Vagina (tissue), 2 donors: Measurements from ENCODE around the gene SEC62. TPM values are rescaled to one million over a fixed set of nuclear protein-coding genes. Genes with fewer than 3 reads are reported as not detected.

Experiments used
- DNase-seq, 2 donors: peaks; one replicate each; pipeline ENCODE4 v3.0.0-alpha.2; 2017; ENCODE audit errors: extremely low spot score in 2 of 2
- H3K27ac ChIP-seq: fragments of 200-600 bp; sonication (generic); one replicate; pipeline ENCODE4 v1.5.1; 2019
- H3K27me3 ChIP-seq: fragments of 200-600 bp; sonication (generic); one replicate; pipeline ENCODE4 v1.5.1; 2019
- H3K36me3 ChIP-seq, 2 donors: fragments of 200-600 bp; sonication (generic); one replicate each; pipeline ENCODE4 v1.5.1; 2017 to 2019
- H3K4me1 ChIP-seq: fragments of 200-600 bp; sonication (generic); one replicate; pipeline ENCODE4 v1.5.1; 2019
- H3K4me3 ChIP-seq, 2 donors: fragments of 200-600 bp; sonication (generic); 1 replicate in 1 of 2; 2 replicates in 1 of 2; pipeline ENCODE4 v1.5.1; 2016 to 2019
- H3K9me3 ChIP-seq: fragments of 200-600 bp; sonication (generic); one replicate; pipeline ENCODE4 v1.5.1; 2019
- CTCF ChIP-seq, 3 experiments: fragments of 450-650 bp in 2 of 3; fragments of 200-600 bp in 1 of 3; sonication (generic) in 1 of 3; IDR thresholded peaks; one replicate each; pipeline ENCODE4 v1.5.1; 2017 to 2019; ENCODE audit warnings: antibody characterized with exemption in 3 of 3, mild to moderate bottlenecking in 2 of 3, moderate library complexity in 2 of 3
- POLR2A ChIP-seq, 2 donors: fragments of 450-650 bp; IDR thresholded peaks; one replicate each; pipeline ENCODE4 v1.6.1; 2017; ENCODE audit warnings: antibody characterized with exemption in 2 of 2, mild to moderate bottlenecking in 2 of 2, moderate library complexity in 2 of 2
- POLR2AphosphoS5 ChIP-seq, 2 donors: sonication (generic); formaldehyde crosslinking; IDR thresholded peaks; one replicate each; pipeline ENCODE4 v1.9.0; 2017; ENCODE audit warnings: antibody characterized with exemption in 2 of 2, mild to moderate bottlenecking in 2 of 2, low read depth in 1 of 2; ENCODE audit not compliant: insufficient read depth in 1 of 2
- intact Hi-C: fragments of 100-400 bp; cut with DNase I; formaldehyde crosslinking; loops from one replicate; pipeline ENCODE4 v1.15.1; 2023
- total RNA-seq: library from RNA; depleted of rRNA; stranded (reverse); fragments of >200 nt; gene quantifications from one replicate; pipeline ENCODE4 v1.2.3, GENCODE V29; 2016

SEC62 gene
- total RNA-seq, 1 donor from 2014 or later = 38.1 TPM

DNA sequence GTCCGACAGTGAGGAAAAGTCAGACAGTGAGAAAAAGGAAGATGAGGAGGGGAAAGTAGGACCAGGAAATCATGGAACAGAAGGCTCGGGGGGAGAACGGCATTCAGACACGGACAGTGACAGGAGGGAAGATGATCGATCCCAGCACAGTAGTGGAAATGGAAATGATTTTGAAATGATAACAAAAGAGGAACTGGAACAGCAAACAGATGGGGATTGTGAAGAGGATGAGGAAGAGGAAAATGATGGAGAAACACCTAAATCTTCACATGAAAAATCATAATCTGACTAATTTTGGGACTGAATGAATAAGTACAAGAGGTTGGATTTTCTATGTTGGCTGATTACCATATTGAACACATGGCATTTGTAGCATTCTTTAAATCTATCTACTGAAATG lies 26.2 kb downstream of the SEC62 start:
- intact Hi-C loops = no loop called here
- no peaks in the 10 kb centered on the region for H3K27me3 ChIP-seq

DNA sequence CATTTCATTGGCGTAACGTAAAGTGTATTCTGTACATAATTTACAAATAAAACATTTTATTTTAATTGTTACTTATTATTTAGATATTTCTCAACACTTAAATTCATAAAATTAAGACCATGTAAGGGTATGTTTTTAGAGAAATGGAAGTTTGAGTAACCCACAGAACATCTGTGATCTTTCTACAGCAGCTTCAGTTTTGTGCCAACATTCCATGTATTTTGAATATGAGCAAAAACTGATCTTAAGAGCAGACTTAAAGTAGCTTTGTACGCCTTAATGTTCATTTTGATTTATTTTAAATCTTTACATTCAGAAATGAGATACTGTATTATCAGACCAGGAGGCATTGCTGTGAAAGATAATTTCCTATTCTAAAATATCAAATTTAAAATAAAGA lies 27.2 kb downstream of the SEC62 start:
- Histone ChIP-seq H3K4me3 (no peak overlapping the region), H3K36me3 (peaks cover 0 to 33% of the 10 kb centered on the region in 2 donors), H3K4me1 (no peaks in the 10 kb centered on the region), H3K27ac (no peak overlapping the region), H3K27me3 (no peaks in the 10 kb centered on the region), H3K9me3 (no peaks in the 10 kb centered on the region)
- intact Hi-C loops = no loop called here
- DNase-seq = no peak
- TF ChIP-seq CTCF (IDR thresholded peaks at IDR 0.05) (no peak), POLR2A (IDR thresholded peaks at IDR 0.05) (no peak), POLR2AphosphoS5 (IDR thresholded peaks at IDR 0.05; ENCODE audit: insufficient read depth in 1 of 2, low read depth in 1 of 2) (no peak)

More for the DNA sequence above, 26.2 kb downstream of the SEC62 start:
- Histone ChIP-seq H3K4me1 (no peaks in the 10 kb centered on the region), H3K4me3 (no peak overlapping the region), H3K36me3 (peaks cover 0 to 39% of the 10 kb centered on the region in 2 donors), H3K27ac (no peak overlapping the region), H3K9me3 (no peaks in the 10 kb centered on the region)
- DNase-seq = no peak
- TF ChIP-seq POLR2AphosphoS5 (IDR thresholded peaks at IDR 0.05; ENCODE audit: insufficient read depth in 1 of 2, low read depth in 1 of 2) (no peak), POLR2A (IDR thresholded peaks at IDR 0.05) (no peak), CTCF (IDR thresholded peaks at IDR 0.05) (no peak)

GRCh38 chr3:169996063-169996462 lies 29.5 kb downstream of the SEC62 start:
- peaks cover 0 to 23% of the 10 kb centered on the region in 2 donors for H3K36me3 ChIP-seq
- intact Hi-C loops = no loop called here

DNA sequence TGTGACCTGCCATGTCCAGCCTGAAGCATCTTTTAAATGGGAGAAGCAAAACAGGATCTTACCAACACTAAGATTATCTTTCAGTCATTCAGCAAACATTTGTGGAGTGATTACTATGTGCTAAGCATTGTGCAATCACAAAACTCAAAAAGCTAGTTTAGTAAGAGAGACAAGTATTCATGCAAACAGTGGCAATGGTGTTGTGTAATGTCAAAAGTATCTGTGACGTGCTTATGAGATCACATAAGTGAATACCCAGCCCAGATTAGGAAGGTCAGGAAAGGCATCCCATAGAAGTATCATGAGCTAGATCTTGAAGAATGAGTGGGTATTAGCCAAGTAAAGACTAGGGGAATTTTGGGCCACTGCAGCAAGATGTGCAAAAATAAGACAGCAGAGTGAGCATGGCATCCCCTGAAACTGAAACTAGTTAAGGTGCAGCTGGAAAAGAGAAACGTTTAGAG lies 32.1 kb downstream of the SEC62 start:
- Histone ChIP-seq H3K27ac (no peak overlapping the region), H3K4me1 (no peaks in the 10 kb centered on the region), H3K4me3 (no peak overlapping the region), H3K9me3 (no peaks in the 10 kb centered on the region), H3K36me3 (peaks cover 0 to 13% of the 10 kb centered on the region in 2 donors), H3K27me3 (no peaks in the 10 kb centered on the region)
- intact Hi-C loops = no loop called here
- DNase-seq = no peak
- no peak for TF ChIP-seq CTCF (IDR thresholded peaks at IDR 0.05)
- TF ChIP-seq POLR2A (IDR thresholded peaks at IDR 0.05) = no peak
- no peak for TF ChIP-seq POLR2AphosphoS5 (IDR thresholded peaks at IDR 0.05; ENCODE audit: insufficient read depth in 1 of 2, low read depth in 1 of 2)

More at GRCh38 chr3:169996063-169996462, 29.5 kb downstream of the SEC62 start:
- H3K27ac ChIP-seq = no peak overlapping the region
- DNase-seq = no peak
- TF ChIP-seq POLR2A (IDR thresholded peaks at IDR 0.05) (no peak), POLR2AphosphoS5 (IDR thresholded peaks at IDR 0.05; ENCODE audit: insufficient read depth in 1 of 2, low read depth in 1 of 2) (no peak), CTCF (IDR thresholded peaks at IDR 0.05) (no peak)
- no peaks in the 10 kb centered on the region for H3K4me1 ChIP-seq
- no peaks in the 10 kb centered on the region for H3K9me3 ChIP-seq
- no peak overlapping the region for H3K4me3 ChIP-seq
- H3K27me3 ChIP-seq = no peaks in the 10 kb centered on the region

- Histone ChIP-seq H3K4me1 (no peaks in the 10 kb centered on the region), H3K27ac (no peak overlapping the region), H3K36me3 (peaks cover 0 to 5% of the 10 kb centered on the region in 2 donors), H3K4me3 (no peak overlapping the region), H3K27me3 (no peaks in the 10 kb centered on the region), H3K9me3 (no peaks in the 10 kb centered on the region)
- no peak for TF ChIP-seq POLR2A (IDR thresholded peaks at IDR 0.05)
- TF ChIP-seq POLR2AphosphoS5 (IDR thresholded peaks at IDR 0.05; ENCODE audit: insufficient read depth in 1 of 2, low read depth in 1 of 2) = no peak
- no peak for TF ChIP-seq CTCF (IDR thresholded peaks at IDR 0.05)
- intact Hi-C loops = no loop called here
- DNase-seq = no peak
Measured at GRCh38 chr3:169999433-169999832, 32.8 kb downstream of the SEC62 start.
